Measurements from ENCODE around the gene PRKAR2B. TPM values are rescaled to one million over a fixed set of nuclear protein-coding genes. Genes with fewer than 3 reads are reported as not detected.

Gene PRKAR2B
- total RNA-seq, 4 donors from 2014 or later = 7.1 to 22.8 (median 12.9) TPM

DNA sequence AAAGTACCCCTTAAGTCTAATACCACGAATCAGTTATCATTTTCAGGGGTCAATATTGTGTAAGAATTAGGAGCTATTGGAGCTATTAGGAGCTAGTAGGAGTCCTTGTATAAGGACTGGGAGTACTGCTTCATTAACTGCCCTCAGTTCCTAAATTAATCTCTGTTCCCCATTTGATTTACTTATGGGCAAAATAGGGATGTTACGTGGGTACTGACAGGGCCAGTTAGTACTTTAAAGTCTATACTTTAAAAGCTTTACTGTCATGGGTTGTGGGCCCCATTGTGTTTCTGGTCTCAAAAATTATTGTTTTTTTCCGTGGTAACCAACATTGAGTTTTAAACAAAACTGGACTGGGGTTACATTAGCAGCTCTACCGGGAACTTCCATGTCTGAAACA lies 60.3 kb downstream of the PRKAR2B start:
- TF ChIP-seq POLR2AphosphoS5 (IDR thresholded peaks at IDR 0.05) = no peak
- TF ChIP-seq CTCF (IDR thresholded peaks at IDR 0.05) = no peak
- no peak for TF ChIP-seq POLR2A (IDR thresholded peaks at IDR 0.05)
- no peak for TF ChIP-seq EP300 (IDR thresholded peaks at IDR 0.05; ENCODE audit: low read depth)
- Histone ChIP-seq H3K27ac (no peak overlapping the region), H3K4me3 (no peak overlapping the region), H3K36me3 (no peaks in the 10 kb centered on the region), H3K27me3 (no peaks in the 10 kb centered on the region), H3K9me3 (no peaks in the 10 kb centered on the region), H3K4me1 (peaks cover 0 to 3% (median 0%) of the 10 kb centered on the region in 4 donors)
- intact Hi-C loops (cut with DNase I; ENCODE audit: low total_unique reads) = no loop called here
- WGBS, 2 donors (ENCODE audit: low coverage in 1 of 2) = 86 to 98% methylated on average over 4 of the region's 4 CpGs
- DNase-seq = no peak
- in situ Hi-C loops (cut with MboI; ENCODE audit: low pct_ligation_motif_present in 1 of 4, low pct_unique_long_range_greater_than_20kb in 1 of 4, low sequenced_read_pairs in 3 of 4) = no loop called here

DNA sequence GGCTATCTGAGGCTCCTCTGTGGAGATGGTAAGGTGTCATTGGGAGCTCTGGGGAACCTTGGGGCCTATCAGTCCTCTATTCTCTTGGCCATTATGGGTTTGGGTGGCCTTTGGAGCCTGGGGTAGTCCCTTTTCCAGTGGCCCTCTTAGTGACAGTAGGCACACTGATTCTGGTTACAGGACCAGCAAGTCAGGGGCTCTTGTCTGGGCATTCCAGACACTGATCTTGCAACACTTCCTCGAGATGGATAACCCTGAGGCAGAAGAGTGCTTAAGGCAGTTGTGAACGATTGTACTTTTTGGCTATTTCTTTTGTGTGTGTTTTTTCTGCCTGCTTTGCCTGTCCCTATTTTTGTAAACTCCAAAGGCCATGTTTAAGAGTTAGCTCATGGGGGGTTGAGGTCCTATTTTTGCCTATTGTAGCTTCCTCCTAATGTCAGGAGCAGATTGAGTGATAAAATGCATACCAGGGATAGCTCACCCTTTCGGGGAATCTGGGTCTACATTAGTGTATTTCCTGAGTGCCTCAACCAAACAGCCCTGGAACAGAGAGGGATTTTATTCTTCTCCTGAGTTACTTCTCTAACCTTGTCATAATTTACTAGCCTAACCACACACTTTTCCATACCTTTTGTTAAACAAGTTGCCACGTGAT lies 61.2 kb downstream of the PRKAR2B start:
- Histone ChIP-seq H3K27me3 (no peaks in the 10 kb centered on the region), H3K4me3 (no peak overlapping the region), H3K9me3 (no peaks in the 10 kb centered on the region), H3K36me3 (no peaks in the 10 kb centered on the region), H3K27ac (no peak overlapping the region), H3K4me1 (peaks cover 0 to 3% (median 0%) of the 10 kb centered on the region in 4 donors)
- DNase-seq = no peak
- in situ Hi-C loops (cut with MboI; ENCODE audit: low pct_ligation_motif_present in 1 of 4, low pct_unique_long_range_greater_than_20kb in 1 of 4, low sequenced_read_pairs in 3 of 4) = no loop called here
- TF ChIP-seq CTCF (IDR thresholded peaks at IDR 0.05) (no peak), EP300 (IDR thresholded peaks at IDR 0.05; ENCODE audit: low read depth) (no peak), POLR2AphosphoS5 (IDR thresholded peaks at IDR 0.05) (no peak), POLR2A (IDR thresholded peaks at IDR 0.05) (no peak)
- WGBS, 2 donors (ENCODE audit: low coverage in 1 of 2) = 79 to 90% methylated on average over 3 to 4 of the region's 4 CpGs
- intact Hi-C loops (cut with DNase I; ENCODE audit: low total_unique reads) = no loop called here

DNA sequence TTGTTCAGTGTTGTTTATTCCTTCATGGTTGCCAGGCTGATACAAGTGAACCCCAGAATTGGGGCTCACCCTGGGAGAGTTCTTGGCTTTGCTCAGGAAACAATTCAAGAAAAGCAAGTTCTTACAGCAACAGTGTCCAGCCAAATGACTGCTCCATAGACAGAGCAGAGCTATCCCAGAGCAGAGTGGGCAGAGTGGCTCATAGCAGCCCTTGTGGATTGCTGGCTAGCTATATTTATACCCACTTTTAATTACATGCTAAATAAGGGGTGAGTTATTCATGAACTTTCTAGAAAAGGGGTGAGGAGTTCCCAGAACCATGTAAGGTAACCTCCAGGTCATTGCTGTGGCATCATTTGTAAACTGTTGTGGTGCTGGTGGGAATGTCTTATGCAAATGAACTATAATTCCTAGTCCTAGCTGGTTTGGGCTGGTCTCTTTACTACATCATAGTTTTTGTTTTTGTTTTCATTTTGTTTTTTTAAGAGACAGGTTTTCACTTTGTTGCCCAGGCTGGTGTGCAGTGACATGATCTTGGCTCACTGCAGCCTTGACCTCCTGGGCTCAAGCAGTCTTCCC lies 64.4 kb downstream of the PRKAR2B start:
- H3K27ac ChIP-seq = no peak overlapping the region
- no peaks in the 10 kb centered on the region for H3K36me3 ChIP-seq
- H3K27me3 ChIP-seq = no peaks in the 10 kb centered on the region
- intact Hi-C loops (cut with DNase I; ENCODE audit: low total_unique reads) = no loop called here
- DNase-seq = no peak
- H3K9me3 ChIP-seq = no peaks in the 10 kb centered on the region
- no peak overlapping the region for H3K4me3 ChIP-seq
- no peaks in the 10 kb centered on the region for H3K4me1 ChIP-seq
- TF ChIP-seq CTCF (IDR thresholded peaks at IDR 0.05) (no peak), POLR2AphosphoS5 (IDR thresholded peaks at IDR 0.05) (no peak), EP300 (IDR thresholded peaks at IDR 0.05; ENCODE audit: low read depth) (no peak), POLR2A (IDR thresholded peaks at IDR 0.05) (no peak)
- in situ Hi-C loops (cut with MboI; ENCODE audit: low pct_ligation_motif_present in 1 of 4, low pct_unique_long_range_greater_than_20kb in 1 of 4, low sequenced_read_pairs in 3 of 4) = no loop called here

DNA sequence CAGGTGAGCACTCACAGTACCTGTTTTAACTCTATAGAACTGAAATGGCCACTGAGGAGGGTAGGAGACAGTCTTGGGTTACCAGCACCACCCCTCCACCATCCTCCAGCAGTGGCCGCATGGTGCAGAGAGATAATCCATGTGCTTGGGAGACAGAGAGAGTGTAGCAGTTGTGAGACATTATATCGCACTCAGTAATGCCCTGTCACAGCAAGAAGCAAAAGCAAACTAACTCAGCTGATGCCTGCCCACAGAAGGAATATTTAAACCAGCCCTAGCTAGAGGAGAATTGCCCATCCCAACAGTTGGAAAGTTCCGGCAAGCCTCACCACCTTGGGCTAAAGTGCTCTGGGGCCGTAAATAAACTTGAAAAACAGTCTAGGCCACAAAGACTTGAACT lies 65.5 kb downstream of the PRKAR2B start:
- Histone ChIP-seq H3K4me1 (no peaks in the 10 kb centered on the region), H3K36me3 (no peaks in the 10 kb centered on the region), H3K27me3 (no peaks in the 10 kb centered on the region), H3K4me3 (no peak overlapping the region), H3K27ac (no peak overlapping the region), H3K9me3 (no peaks in the 10 kb centered on the region)
- WGBS, 2 donors (ENCODE audit: low coverage in 1 of 2) = 98% methylated on average over 4 of the region's 4 CpGs; no CpG with 5 or more reads in 1 of the 2 donors
- intact Hi-C loops (cut with DNase I; ENCODE audit: low total_unique reads) = no loop called here
- DNase-seq = no peak
- in situ Hi-C loops (cut with MboI; ENCODE audit: low pct_ligation_motif_present in 1 of 4, low pct_unique_long_range_greater_than_20kb in 1 of 4, low sequenced_read_pairs in 3 of 4) = no loop called here
- TF ChIP-seq CTCF (IDR thresholded peaks at IDR 0.05) (no peak), EP300 (IDR thresholded peaks at IDR 0.05; ENCODE audit: low read depth) (no peak), POLR2A (IDR thresholded peaks at IDR 0.05) (no peak), POLR2AphosphoS5 (IDR thresholded peaks at IDR 0.05) (no peak)

Data from transverse colon (tissue), 4 donors.